Measurements from ENCODE around the gene RAB31.

- TF ChIP-seq POLR2A (IDR thresholded peaks at IDR 0.05): no peak
- no peak for TF ChIP-seq CTCF (IDR thresholded peaks at IDR 0.05)
Measured at GRCh38 chr18:9685615-9685890, 22.5 kb upstream of the RAB31 start.

Measured in breast epithelium (tissue), 3 donors.